ENCODE measurements around the gene KDM4B. TPM values are rescaled to one million over a fixed set of nuclear protein-coding genes. Genes with fewer than 3 reads are reported as not detected.

Gene KDM4B
- total and polyA plus RNA-seq, 12 donors, result 12.4 to 35.8 (median 30.3) TPM

DNA sequence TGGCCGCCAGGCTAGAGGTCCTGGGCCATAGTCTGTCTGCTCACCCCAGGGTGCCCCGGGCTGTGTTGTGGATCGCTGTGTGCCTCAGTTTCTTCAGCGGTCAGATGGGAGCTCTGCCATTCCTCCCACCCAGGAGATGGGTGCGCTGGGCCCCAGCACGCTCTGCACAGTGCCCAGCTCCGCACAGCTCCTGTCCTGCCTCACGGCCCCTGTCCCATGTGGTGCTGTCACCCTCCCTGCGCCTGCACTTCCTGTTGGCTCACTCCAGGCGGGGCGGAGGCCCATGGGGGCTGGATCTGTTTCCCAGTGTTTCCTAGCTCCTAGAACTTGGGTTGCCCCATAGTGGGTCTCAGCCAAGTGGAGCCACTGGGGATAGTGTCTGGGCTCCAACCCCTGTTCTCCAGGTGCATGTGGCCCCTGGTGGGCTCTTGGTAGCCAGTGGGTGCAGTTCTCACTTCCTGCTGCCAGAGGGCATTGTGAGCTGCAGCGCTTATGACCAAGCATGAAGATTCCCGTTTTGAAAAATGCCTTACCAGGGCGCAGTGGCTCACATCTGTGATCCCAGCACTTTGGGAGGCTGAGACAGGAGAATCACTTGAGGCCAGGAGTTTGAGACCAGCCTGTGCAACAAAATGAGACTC, 69.8 kb downstream of the KDM4B start:
- intact Hi-C loops (cut with DNase I), result loop anchor here in 2 of 10 donors (10.0 kb wide), 2 partner anchors 64 to 234 kb away; no protein-coding TSS in a partner anchor
- H3K4me1 ChIP-seq, result peaks cover 20 to 51% (median 43%) of the 10 kb centered on the region in 9 donors
- H3K36me3 ChIP-seq, result peaks cover 0 to 56% (median 24%) of the 10 kb centered on the region in 9 donors
- H3K4me3 ChIP-seq, result no peak overlapping the region
- no peaks in the 10 kb centered on the region for H3K27me3 ChIP-seq
- no peaks in the 10 kb centered on the region for H3K9me3 ChIP-seq
- H3K27ac ChIP-seq, result no peak overlapping the region
- ATAC-seq (peak in 2 of 8 donors; percentile 22 to 23), DNase-seq (no peak)
- TF ChIP-seq, protein P1, sequence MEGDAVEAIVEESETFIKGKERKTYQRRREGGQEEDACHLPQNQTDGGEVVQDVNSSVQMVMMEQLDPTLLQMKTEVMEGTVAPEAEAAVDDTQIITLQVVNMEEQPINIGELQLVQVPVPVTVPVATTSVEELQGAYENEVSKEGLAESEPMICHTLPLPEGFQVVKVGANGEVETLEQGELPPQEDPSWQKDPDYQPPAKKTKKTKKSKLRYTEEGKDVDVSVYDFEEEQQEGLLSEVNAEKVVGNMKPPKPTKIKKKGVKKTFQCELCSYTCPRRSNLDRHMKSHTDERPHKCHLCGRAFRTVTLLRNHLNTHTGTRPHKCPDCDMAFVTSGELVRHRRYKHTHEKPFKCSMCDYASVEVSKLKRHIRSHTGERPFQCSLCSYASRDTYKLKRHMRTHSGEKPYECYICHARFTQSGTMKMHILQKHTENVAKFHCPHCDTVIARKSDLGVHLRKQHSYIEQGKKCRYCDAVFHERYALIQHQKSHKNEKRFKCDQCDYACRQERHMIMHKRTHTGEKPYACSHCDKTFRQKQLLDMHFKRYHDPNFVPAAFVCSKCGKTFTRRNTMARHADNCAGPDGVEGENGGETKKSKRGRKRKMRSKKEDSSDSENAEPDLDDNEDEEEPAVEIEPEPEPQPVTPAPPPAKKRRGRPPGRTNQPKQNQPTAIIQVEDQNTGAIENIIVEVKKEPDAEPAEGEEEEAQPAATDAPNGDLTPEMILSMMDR (IDR thresholded peaks at IDR 0.05), result peak in 7 of 9 donors; percentile 44 to 63 (median 54)
- 67 to 85% methylated on average over 14 of the region's 14 CpGs for WGBS, 2 donors

DNA sequence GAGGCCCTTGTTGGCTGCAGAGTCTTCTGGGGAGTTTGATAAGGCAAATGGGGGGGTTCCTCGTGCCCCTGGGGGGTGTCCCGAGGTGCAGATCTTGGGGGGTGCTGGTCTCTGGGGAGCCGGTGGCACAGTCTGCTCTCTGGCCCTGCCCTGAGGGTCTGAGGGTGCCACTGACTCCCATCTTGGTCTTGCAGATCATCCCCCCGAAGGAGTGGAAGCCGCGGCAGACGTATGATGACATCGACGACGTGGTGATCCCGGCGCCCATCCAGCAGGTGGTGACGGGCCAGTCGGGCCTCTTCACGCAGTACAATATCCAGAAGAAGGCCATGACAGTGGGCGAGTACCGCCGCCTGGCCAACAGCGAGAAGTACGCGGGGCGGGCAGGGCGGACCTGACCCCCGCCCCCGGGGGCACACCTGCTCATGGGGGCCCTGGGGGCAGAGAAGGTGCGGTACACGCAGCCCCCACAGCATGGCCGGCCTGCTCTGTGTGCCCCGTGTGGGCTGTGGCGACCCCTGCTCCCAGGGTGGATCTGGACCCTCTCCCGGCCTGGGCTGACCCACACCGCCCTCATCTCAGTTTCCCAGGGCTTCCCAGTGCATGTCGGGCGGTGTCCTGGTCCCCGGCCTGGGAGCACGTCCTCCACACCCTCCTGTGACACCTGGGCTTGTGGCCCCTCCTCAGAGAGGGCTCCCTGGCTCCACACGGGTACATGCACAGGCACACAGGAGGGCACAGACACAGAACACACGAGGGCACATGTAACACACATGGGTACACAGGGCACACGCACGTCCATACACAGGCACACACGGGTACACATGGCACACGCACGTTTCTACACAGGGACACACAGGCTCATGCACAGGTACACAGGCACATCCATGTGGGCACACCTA, 71.0 kb downstream of the KDM4B start:
- intact Hi-C loops (cut with DNase I), result loop anchor here in 4 of 10 donors (10.0 kb wide), 4 partner anchors 65 to 535 kb away; no protein-coding TSS in a partner anchor
- Histone ChIP-seq H3K4me3 (no peak overlapping the region), H3K9me3 (no peaks in the 10 kb centered on the region), H3K36me3 (peaks cover 0 to 47% (median 23%) of the 10 kb centered on the region in 9 donors), H3K27me3 (no peaks in the 10 kb centered on the region), H3K27ac (no peak overlapping the region), H3K4me1 (peaks cover 20 to 45% (median 41%) of the 10 kb centered on the region in 9 donors)
- ATAC-seq (no peak), DNase-seq (no peak)
- 95 to 97% methylated on average over 41 to 43 of the region's 43 CpGs for WGBS, 2 donors
- TF ChIP-seq, protein P1 (IDR thresholded peaks at IDR 0.05), result no peak

DNA sequence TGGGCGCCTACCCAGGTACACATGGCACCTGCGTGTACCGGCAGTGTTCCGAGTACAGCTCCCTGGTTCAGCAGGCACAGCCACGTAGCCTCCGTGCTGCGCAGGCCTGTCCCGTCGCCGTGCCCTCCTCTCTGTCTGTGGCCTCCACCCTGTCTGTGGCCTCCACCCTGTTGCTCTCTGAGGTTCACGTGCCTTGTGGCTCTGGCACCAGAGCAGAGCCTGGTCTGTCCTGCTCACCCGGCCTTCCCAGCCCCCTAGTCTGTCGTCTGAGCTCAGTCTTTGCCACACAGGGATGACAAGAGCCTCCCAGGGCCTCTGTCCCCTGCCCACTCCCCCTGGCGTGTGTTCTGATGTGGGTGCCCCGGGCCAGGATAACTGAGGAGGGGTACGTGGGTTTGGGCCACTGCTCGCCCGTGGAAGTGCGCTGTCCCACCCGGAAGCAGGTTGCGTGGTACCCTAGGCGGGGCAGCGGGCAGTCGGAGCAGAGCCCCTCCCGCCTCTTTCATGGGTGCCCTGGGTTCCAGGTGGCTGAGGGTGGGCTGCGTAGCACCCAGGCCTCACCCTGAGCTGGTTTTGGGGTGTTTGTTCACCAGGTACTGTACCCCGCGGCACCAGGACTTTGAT, 71.7 kb downstream of the KDM4B start:
- TF ChIP-seq, protein P1 (IDR thresholded peaks at IDR 0.05), result no peak
- intact Hi-C loops (cut with DNase I), result loop anchor here in 2 of 10 donors (10.0 kb wide), 2 partner anchors 334 to 534 kb away; no protein-coding TSS in a partner anchor
- peaks cover 20 to 39% (median 33%) of the 10 kb centered on the region in 9 donors for H3K4me1 ChIP-seq
- ATAC-seq (no peak), DNase-seq (no peak)
- no peak overlapping the region for H3K27ac ChIP-seq
- H3K36me3 ChIP-seq, result peaks cover 0 to 46% (median 23%) of the 10 kb centered on the region in 9 donors
- WGBS, 2 donors, result 93 to 97% methylated on average over 28 of the region's 28 CpGs
- no peak overlapping the region for H3K4me3 ChIP-seq
- H3K27me3 ChIP-seq, result no peaks in the 10 kb centered on the region
- H3K9me3 ChIP-seq, result no peaks in the 10 kb centered on the region

All from heart right ventricle (tissue), 16 donors.